WERI-Rb-1 (cell line): Measurements from ENCODE around the gene ACKR3.

Experiments used
- DNase-seq: peaks from one replicate; pipeline ENCODE4 v3.0.0-alpha.2; 2020
- H3K27ac ChIP-seq: fragments of 250-450 bp; sonication (Bioruptor Pico); 2 replicates; pipeline ENCODE4 v1.5.1; 2020; ENCODE audit warnings: mild to moderate bottlenecking, moderate library complexity
- H3K27me3 ChIP-seq: fragments of 250-450 bp; sonication (Bioruptor Pico); 2 replicates; pipeline ENCODE4 v1.5.1; 2021; ENCODE audit warnings: mild to moderate bottlenecking, low read depth, moderate library complexity; ENCODE audit not compliant: insufficient read depth, severe bottlenecking
- H3K36me3 ChIP-seq: fragments of 250-450 bp; sonication (Bioruptor Pico); 2 replicates; pipeline ENCODE4 v1.5.1; 2020; ENCODE audit warnings: mild to moderate bottlenecking, moderate library complexity
- H3K4me3 ChIP-seq: 2 replicates; pipeline ENCODE4 v1.5.1; 2011; ENCODE audit warnings: low read depth, mild to moderate bottlenecking, control low read depth, low read length
- H3K9me3 ChIP-seq: fragments of 250-450 bp; sonication (Bioruptor Pico); 2 replicates; pipeline ENCODE4 v1.5.1; 2021; ENCODE audit warnings: mild to moderate bottlenecking, moderate library complexity; ENCODE audit not compliant: severe bottlenecking
- CTCF ChIP-seq: IDR thresholded peaks from 2 replicates; pipeline ENCODE4 v1.5.1; 2011; ENCODE audit warnings: low read depth, mild to moderate bottlenecking, control low read depth, inconsistent platforms, low read length

ACKR3 gene

GRCh38 chr2:236545814-236546480 is 23.7 kb upstream of the ACKR3 start:
- H3K27ac ChIP-seq, result no peak overlapping the region
- no peak for TF ChIP-seq CTCF
- no peaks in the 10 kb centered on the region for H3K27me3 ChIP-seq
- DNase-seq, result no peak
- no peaks in the 10 kb centered on the region for H3K36me3 ChIP-seq
- H3K4me3 ChIP-seq, result no peak overlapping the region
- H3K9me3 ChIP-seq, result no peaks in the 10 kb centered on the region

DNA sequence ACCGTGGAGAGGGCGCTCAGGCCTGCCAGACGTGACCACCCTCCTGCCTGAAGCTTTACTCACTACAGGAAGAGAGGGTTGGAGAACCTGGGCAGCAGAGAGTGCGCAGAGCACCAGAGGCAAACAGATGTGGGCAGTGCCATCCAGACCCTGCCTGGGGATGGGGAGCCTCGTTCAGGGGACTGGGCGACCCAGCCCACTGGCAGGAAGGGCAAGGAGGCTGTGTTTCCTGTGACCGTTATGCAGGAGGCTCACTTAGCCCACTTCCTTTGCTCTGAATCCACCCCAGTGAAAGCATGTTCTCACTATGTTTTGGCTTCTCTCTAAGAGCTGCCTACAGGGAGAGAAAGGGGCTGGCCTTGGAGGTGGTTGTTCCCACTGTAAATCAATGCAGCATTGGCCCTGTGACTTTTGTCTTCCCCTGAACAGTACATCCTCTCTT is 23.0 kb upstream of the ACKR3 start:
- no peak for DNase-seq
- Histone ChIP-seq H3K27me3 (no peaks in the 10 kb centered on the region), H3K4me3 (no peak overlapping the region), H3K36me3 (no peaks in the 10 kb centered on the region), H3K9me3 (no peaks in the 10 kb centered on the region), H3K27ac (no peak overlapping the region)
- no peak for TF ChIP-seq CTCF

GRCh38 chr2:236547725-236548124 is 21.9 kb upstream of the ACKR3 start:
- DNase-seq, result no peak
- Histone ChIP-seq H3K9me3 (no peaks in the 10 kb centered on the region), H3K4me3 (no peak overlapping the region), H3K27me3 (no peaks in the 10 kb centered on the region), H3K27ac (no peak overlapping the region), H3K36me3 (no peaks in the 10 kb centered on the region)
- TF ChIP-seq CTCF, result no peak

GRCh38 chr2:236548179-236548921 is 21.3 kb upstream of the ACKR3 start:
- Histone ChIP-seq H3K36me3 (no peaks in the 10 kb centered on the region), H3K27ac (no peak overlapping the region), H3K9me3 (no peaks in the 10 kb centered on the region), H3K4me3 (no peak overlapping the region), H3K27me3 (no peaks in the 10 kb centered on the region)
- TF ChIP-seq CTCF, result no peak
- DNase-seq, result no peak

DNA sequence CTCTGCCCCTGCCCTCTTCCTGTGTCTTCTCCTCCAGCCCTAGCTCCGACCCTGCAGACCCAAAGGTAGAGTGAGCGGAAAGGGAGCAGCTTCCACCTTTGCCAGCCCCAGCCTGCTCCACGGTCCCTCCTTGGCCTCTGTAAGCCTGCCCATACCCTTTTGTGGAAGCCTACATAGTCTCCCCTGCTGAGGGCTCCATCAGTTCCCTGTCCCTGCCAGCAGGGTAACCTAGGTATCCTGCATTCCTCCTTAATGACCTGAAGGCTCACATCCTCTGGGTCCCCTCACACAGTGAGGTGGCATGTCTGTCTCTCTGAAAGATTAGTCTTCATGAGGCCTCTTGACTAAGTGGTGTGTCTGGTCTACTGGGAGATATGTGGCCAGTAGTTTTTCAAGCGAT is 20.5 kb upstream of the ACKR3 start:
- H3K4me3 ChIP-seq, result no peak overlapping the region
- TF ChIP-seq CTCF, result no peak
- H3K36me3 ChIP-seq, result no peaks in the 10 kb centered on the region
- no peak for DNase-seq
- no peaks in the 10 kb centered on the region for H3K27me3 ChIP-seq
- H3K27ac ChIP-seq, result no peak overlapping the region
- no peaks in the 10 kb centered on the region for H3K9me3 ChIP-seq
